GM18517 (cell line): ENCODE measurements around the gene ATXN2.
"Not testable (repeated sequence)": the region's sequence is repeated elsewhere in the genome, so short reads cannot be mapped to it uniquely, and the experiment has no call there.

Experiments
- ATAC-seq: cut with Tn5 transposase; IDR thresholded peaks from one replicate; pipeline ENCODE4 v1.9.1; 2021; ENCODE audit warnings: mild to moderate bottlenecking, moderate library complexity; ENCODE audit not compliant: unreplicated experiment

Gene ATXN2

DNA sequence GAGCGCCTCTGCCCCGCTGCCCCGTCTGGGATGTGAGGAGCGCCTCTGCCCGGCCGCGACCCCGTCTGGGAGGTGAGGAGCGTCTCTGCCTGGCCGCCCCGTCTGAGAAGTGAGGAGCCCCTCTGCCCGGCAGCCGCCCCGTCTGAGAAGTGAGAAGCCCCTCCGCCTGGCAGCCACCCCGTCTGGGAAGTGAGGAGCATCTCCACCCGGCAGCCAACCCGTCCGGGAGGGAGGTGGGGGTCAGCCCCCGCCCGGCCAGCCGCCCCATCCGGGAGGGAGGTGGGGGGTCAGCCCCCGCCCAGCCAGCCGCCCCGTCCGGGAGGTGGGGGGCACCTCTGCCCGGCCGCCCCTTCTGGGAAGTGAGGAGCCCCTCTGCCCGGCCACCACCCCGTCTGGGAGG lies 91.9 kb downstream of the ATXN2 start:
- not testable (repeated sequence) for ATAC-seq

DNA sequence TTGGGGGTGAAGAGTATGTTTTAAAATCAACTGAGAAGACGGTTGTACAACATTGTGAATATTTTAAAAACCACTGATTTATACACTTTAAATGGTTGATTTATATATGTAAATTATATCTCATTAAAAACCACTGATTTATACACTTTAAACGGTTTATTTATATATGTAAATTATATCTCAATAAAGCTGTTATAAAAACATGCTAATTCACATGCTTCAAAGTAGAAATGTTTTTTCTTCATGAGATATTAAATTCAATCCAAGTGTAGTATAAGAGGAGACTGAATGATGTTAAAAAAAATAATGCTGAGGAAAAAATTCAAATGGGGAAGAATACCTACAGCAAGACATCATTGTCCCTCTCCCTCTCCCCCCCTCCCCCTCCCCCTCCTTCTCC lies 92.9 kb downstream of the ATXN2 start:
- ATAC-seq, result no peak

DNA sequence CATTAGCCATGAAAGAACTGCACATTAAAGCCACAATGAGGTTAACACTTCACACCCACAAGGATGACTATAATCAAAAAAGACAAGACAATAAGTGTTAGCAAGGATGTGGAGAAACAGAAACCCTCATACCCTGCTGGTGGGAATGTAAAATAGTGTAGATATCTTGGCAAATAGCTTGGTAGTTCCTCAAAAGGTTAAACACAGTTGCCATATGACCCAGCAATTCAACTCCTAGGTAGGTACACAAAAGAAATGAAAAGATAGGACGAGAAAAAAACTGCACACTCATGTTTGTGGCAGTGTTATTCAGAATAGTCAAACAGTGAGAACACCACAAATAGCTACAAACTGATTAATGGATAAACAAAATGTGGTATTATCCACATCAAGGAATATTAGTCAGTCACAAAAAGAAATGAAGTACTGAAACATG lies 93.5 kb downstream of the ATXN2 start:
- no peak for ATAC-seq

DNA sequence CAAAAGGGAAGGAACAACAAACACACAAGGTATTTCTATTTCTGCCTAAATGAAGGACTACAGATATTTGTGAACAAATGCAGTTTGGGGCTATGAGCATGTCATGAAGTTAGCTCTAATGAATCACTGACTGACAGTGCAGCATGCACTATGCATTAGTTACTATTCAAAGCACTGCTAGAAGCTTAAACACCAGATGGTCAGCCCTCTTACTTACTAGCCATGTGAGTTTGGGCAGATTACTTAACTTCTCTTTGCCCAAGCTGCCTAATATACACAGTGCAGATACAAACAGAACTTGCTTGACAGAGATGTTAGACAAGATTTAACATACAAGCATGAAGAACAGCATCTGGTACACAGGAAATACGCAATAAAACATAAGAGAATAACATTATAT lies 96.0 kb downstream of the ATXN2 start:
- ATAC-seq, result no peak

DNA sequence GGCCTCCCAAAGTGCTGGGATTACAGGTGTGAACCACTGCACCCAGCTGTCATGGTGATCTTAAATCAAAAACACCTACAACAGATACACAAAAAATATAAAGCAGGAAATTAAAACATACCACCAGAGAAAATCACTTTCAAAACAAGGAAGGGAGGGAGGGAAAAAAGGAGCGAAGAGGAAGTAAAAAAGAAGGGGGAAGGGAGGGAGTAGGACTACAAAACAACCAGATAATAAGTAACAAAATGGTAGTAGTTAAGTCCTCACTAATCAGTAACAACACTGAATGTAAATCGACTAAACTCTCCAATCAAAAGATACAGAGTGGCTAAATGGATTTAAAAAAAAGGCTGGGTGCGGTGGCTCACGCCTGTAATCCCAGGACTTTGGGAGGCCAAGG lies 104.4 kb downstream of the ATXN2 start:
- no peak for ATAC-seq

DNA sequence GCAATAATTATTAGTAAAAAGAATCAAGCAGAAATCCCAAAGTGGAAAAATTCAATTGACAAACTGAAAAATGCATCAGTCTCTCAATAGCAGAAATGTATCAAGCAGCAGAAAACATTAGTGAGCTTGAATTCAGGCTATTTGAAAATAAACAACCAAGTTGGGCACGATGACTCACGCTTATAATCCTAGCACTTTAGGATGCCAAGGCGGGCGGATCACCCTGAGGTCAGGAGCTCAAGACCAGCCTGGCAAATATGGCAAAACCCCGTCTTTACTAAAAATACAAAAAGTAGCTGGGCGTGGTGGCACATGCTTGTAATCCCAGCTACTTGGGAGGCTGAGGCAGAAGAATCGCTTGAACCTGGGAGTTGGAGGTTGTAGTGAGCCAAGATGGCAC lies 106.1 kb downstream of the ATXN2 start:
- not testable (repeated sequence) for ATAC-seq

DNA sequence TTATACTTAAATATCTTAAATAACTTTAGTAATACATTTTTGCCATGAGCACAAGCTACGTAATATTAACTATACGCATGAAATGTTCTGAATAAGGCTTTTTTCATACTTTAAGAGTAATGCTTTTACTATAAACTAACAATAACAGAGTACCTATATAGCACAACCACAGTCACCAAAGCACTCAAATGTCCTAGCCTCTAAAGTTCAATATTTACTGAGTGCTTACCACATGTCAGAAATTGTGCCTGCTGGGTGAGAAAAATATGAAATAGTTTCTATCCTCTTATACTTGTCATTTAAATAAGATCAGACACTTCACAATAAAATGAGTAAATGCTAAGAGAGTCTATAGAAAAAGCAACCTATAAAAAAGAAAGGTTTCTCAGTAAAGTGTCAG lies 110.3 kb downstream of the ATXN2 start:
- ATAC-seq, result no peak

DNA sequence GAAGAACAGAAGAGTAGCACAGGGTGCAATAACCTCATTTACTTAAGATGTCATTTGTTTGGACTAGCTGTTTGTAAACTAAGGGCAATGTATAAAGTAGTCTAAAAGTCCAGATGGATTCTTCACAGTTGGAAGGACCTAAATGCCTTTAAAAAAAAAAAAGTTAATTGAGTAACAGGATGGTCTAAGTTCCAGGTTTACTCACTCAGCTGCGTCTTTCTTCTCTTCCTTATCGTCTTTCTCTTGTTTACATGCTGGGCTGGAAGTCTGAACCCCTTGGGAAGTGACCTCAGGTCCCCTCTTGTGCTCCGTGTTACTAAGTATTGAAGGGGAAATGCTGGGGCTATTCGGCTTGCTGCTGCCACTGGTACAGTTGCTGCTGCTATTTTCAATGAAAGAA lies 110.8 kb downstream of the ATXN2 start:
- ATAC-seq, result no peak

DNA sequence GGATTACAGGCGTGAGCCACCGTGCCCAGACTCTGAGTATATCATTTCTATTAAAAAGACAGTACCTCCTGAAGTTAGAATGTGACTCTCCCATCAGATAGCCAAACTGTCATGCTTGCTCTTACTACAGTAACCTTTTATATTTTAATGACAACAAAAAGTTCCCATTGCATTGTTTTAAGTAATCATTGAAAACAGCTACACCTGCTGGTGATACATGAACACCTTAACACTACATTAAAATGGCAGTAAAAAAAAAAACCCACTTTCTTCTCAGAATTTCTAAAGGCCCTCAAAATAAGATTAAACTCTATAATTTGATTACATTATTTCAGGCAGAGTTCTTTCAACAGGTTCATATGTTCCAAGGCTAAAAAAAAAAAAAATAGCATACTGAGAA lies 116.7 kb downstream of the ATXN2 start:
- ATAC-seq, result no peak

DNA sequence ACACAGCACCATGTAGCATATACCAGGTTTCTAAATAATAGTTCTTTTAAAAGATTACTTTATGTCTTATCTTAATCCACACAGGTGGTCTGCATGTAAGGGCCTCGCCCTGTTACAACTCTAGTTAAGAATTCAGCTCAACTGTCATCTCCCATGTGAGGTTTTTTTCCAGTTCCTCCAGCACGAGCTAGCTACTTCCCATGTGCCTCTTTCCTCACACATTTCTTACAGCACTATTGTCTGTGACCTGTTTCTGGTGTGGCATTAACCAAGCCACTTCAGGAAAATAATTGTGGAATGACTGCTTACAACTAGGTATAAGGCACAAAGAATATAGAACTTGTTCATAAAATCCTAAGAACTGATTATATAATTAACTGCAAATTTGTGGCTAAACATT lies 127.9 kb downstream of the ATXN2 start:
- ATAC-seq, result no peak

DNA sequence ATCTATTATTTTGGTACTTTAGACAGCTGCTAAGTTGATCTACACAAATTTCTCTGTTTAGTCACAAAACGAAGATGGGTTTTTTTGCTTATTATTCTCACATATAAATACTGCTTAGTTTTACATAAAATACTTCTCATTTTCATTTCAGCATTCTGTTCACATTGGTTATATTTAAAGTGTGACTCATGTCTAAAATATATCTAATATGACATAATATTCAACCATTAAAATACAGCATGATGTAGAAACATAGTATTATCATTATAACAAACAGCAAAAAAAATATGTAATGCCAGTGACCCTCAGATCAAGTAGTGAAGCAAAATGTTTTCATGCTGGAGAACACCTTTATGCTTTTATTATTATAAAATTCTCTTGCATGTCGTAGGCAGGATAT lies 129.7 kb downstream of the ATXN2 start:
- ATAC-seq, result no peak

DNA sequence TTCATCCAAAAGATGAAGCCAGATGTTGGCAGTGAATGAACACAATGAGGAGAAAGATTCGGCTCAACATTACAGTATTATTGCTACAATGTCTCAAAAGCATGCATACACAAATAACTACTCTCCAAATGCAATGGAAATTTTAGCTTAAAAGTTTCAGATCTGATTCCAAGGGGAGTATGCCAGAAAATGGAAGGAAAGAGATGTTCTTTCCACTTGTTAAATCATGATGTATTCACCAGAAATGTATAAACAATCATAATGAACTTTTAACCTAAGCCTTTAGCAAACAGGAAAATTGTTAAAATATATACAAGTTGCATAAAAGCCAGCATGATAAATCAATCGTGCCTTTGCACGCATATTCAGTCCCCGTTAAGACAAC lies 131.3 kb downstream of the ATXN2 start:
- ATAC-seq, result no peak

DNA sequence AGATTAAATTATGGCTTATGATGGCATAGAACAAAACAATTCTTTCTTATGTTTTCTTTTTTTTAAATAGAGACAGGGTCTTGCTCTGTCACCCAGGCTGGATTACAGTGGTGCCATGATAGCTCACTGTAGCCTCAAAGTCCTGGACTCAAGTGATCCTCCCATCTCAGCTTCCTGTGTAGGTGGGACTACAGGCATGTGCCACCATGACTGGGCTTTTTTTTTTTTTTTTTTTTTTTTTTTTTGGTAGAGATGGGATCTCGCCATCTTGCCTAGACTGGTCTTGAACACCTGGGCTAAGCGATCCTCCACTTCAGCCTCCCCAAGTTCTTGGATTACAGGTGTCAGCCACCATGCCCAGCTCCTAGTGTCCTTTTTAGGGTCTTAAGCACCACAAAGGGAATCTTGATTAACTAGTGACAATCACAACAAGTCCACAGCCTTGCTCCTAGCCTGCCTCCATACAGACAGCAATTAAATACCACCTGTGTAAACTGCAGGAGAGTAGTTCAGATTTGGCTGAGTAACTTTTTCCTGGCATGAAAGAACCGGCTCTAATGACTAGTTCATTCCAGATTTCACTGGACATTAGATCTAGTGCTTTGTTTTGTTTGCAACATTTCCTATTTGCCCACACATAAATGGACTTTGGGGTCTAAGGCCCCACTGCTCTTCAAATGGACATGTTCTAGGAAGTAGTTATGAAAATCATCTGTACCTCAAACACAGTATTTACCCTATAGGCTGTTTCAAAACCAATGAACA lies 131.8 kb downstream of the ATXN2 start:
- no peak for ATAC-seq

DNA sequence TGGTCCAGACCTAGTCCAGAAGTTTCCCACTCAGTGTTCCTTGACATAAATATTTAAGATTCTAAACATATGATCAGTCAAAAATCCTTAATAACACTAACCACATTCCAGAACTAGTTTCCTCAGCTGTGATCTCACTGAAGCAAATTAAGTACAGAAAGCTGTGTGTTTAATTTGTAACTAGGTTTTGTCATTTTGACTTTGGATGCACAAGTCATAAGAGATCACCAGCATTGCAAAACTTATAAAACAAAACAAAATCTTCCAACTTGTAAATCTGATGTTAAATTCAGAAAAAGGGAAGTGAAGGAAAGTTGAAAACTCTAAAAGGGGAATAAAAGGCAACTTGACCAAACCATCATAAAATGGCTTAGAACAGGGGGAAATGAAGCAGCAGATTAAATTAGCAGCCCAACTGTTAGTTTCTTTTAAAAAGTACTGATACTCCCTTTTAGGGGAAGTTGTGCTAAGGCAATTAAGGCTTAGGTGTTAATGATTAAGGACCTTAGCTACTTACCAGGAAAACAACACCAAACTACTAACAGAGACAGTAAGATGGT lies 136.8 kb downstream of the ATXN2 start:
- no peak for ATAC-seq

DNA sequence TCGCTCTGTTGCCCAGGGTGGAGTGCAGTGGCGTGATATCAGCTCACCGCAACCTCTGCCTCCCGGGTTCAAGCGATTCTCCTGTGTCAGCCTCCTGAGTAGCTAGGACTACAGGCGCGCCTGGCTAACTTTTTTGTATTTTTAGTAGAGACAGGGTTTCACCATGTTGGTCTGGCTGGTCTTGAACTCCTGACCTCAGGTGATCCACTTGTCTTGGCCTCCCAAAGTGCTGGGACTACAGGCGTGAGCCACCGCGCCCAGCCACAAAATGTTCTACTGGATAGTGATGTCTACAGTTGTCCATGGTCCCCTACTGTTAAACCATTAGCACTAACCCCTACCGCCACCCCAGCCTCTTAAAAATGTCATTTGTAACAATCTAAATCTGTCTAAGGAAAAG lies 139.0 kb downstream of the ATXN2 start:
- ATAC-seq, result not testable (repeated sequence)

DNA sequence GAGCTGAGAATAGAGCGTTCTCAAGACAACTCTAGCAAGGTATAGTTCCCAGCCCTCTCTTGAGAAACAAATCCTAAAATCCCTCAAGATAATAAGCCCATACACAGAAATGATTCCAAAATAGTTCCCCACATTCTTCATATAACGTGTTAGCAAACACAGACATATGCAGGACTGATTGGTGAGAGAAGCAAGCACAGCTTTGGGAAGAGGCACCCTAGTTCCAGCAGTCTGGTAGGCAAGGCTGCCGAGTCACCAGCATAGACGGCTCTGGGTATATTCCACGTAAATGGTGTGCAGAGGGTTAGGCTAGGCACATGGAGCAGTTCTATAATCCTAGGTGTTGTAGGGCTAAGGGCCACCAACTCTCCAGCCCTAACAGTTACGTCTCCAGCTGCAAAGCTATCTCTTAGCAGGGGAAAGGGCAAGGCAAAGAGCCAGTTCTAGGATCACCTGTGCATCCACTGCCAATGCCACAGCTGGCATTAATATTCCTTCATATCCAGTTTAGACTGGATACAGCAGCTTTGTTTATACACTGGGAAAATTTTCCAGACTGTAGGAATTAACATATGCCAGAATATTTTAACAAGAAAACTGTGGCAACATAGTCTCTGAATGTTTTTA lies 140.5 kb downstream of the ATXN2 start:
- ATAC-seq, result no peak

DNA sequence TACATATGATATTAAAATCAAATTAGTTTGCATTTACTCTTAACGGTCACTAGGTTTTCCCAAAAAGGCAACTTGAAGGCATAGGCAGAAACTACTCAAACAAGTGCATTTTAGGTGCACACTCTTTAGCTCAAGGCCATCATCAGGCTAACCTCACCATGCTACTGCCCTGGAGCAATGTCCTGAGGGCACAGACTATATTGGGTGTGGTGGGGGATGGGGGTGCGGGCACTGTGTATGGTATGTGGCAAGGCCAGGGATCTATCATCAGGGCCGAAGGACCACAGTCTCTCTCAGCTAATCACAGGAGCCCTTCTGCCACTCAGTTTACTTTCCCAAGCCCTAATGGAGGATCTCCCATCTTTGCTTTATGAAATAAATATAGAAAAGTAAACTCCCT lies 141.5 kb downstream of the ATXN2 start:
- ATAC-seq, result no peak

DNA sequence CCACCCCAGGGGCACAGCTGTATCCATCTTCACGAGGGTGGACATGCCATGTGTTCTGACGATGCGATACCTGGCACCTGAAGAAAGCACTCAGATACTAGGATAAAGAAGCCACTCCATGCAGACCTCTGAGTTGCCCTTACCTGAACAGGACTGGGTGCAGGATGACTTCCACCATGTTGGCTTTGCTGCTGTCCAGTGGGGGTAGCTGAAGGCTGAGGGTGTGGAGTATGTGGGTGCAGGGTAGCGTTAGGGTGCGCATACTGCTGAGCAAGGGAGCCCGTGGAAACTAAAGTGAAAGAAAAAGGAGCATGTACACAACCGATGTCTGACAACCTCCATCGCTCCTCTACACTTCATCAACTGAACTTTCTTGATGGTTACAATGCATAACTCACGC lies 142.0 kb downstream of the ATXN2 start:
- no peak for ATAC-seq

DNA sequence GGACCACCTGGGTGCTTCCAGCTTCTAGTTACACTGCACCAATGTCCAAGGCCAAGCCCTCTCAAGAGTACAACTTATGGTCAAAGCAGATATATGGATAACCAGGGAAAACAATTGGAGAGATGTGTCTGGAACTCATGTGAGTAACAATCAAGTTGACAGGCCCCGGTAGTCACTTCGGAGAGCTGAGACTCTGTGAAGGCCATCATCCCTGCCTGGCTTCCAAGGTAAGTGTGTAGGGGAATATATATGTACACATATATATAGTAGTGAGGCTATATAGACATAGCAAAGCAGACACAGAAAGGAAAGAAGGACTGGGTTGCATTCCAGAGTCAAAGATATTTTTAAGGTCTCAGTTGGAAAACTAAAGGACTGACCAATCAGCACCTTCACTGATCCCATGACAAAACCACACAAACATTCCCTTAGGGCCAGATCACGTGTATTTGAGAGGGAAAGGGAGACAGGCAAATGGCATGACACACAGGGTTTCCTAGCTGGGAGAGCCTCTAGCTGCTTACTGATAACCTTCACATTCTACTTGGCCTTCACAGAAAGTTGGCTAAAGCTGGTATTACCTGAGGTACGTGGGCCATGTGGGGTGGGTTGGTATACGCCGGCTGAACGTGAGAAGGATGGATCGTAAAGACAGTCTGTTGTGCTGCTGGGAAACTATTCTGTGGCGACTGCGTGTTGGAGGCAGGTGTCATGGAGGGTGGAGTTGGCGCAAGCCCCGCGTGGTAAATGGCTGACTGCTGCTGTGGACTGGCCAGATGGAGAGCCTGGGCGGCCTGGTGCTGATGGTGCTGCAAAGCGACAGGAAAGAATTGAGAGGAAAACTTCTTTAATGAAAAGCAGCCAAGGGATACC lies 143.4 kb downstream of the ATXN2 start:
- ATAC-seq, result no peak

DNA sequence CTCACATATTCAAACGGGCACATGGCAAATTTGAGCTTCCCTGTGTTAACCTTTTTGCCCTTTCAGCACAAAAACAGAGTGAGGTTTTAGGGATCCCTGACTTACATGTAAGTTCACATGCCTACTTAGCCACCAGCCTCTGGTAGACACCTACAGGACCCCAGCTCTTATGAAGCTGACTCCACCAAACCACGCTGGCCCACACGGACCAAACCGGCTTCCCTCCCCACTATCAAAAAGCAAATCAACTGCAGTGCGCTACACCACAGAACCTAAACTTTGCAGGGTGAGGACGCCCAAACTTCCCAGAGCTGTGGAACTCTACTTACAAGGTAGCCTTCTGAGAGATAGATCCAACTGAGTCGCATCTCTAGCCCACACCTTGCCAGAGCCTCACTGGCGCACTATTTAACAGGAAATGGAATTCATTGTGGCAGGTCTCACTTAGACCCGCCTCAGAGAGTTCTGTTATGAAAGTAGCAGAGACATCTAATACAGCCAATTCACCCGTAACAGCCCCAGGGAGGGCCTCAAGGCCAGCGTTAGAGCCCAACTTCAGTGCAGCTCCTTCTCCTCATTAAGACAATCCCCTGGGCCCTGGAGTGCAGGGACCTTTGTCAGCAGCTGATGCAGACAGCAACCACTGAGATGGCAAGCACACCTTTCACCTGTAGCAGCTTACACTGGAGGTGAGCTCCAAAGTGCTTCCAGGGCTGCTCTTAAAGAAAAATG lies 144.2 kb downstream of the ATXN2 start:
- no peak for ATAC-seq

DNA sequence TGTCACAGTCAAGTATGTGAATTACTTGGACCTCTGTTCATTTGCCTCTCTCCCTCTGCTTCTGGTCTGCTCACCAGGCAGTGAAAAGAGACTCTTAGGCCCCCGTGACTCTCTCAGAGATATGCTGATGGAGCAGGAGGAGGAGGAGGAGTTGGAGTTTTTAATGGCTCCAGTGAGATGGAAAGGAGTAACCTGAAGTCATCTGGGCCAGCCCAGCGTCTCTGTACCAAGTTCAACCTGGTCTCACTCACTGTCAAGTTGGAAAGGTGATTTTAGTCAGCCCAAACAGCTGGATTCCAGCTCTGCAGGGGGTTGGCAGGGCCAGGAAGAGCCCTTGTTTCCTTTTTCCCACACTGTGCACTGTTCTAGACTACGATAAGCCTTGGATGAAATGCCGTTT lies 144.8 kb downstream of the ATXN2 start:
- no peak for ATAC-seq
